ENCODE data around the gene RNF113B.

Gene RNF113B

GRCh38 chr13:98203646-98204326, 26.7 kb upstream of the RNF113B start:
- DNase-seq: no peak

GRCh38 chr13:98201984-98202383, 24.9 kb upstream of the RNF113B start:
- DNase-seq: no peak

GRCh38 chr13:98201189-98201588, 24.1 kb upstream of the RNF113B start:
- DNase-seq: no peak

- no peak for DNase-seq
These were observed 23.3 kb upstream of the RNF113B start for GRCh38 chr13:98200211-98200878.

GRCh38 chr13:98199480-98199879, 22.4 kb upstream of the RNF113B start:
- peak; percentile 50 for DNase-seq

- DNase-seq: no peak
These were observed 21.6 kb upstream of the RNF113B start for GRCh38 chr13:98198683-98199082.

- no peak for DNase-seq
These were observed 18.2 kb upstream of the RNF113B start for GRCh38 chr13:98195054-98195791.

GRCh38 chr13:98192008-98192407, 14.9 kb upstream of the RNF113B start:
- DNase-seq: no peak

GRCh38 chr13:98190889-98191444, 13.9 kb upstream of the RNF113B start:
- DNase-seq: no peak

GRCh38 chr13:98189841-98190505, 12.9 kb upstream of the RNF113B start:
- DNase-seq: no peak

- no peak for DNase-seq
These were observed 11.6 kb upstream of the RNF113B start for GRCh38 chr13:98188544-98189166.

- no peak for DNase-seq
These were observed 10.8 kb upstream of the RNF113B start for GRCh38 chr13:98187965-98188261.

GRCh38 chr13:98187155-98187964, 10.3 kb upstream of the RNF113B start:
- no peak for DNase-seq

- no peak for DNase-seq
These were observed 7.7 kb upstream of the RNF113B start for GRCh38 chr13:98184792-98185191.

GRCh38 chr13:98182589-98182988, 5.5 kb upstream of the RNF113B start:
- DNase-seq: no peak

GRCh38 chr13:98182153-98182552, 5.1 kb upstream of the RNF113B start:
- no peak for DNase-seq

- no peak for DNase-seq
These were observed 4.2 kb upstream of the RNF113B start for GRCh38 chr13:98181111-98181815.

GRCh38 chr13:98180092-98180491, 3.0 kb upstream of the RNF113B start:
- DNase-seq: no peak

- DNase-seq: no peak
These were observed 1.2 kb downstream of the RNF113B start for GRCh38 chr13:98175823-98176222.

GRCh38 chr13:98175043-98175442, 2.0 kb downstream of the RNF113B start:
- no peak for DNase-seq

- no peak for DNase-seq
These were observed 2.8 kb downstream of the RNF113B start for GRCh38 chr13:98174307-98174706.

Data from NCI-H774 (cell line).